ENCODE measurements around the gene TPRN. TPM values are rescaled to one million over a fixed set of nuclear protein-coding genes. Genes with fewer than 3 reads are reported as not detected.

The TPRN gene
- total RNA-seq, 1 experiment from 2014 or later = 5.7 TPM

DNA sequence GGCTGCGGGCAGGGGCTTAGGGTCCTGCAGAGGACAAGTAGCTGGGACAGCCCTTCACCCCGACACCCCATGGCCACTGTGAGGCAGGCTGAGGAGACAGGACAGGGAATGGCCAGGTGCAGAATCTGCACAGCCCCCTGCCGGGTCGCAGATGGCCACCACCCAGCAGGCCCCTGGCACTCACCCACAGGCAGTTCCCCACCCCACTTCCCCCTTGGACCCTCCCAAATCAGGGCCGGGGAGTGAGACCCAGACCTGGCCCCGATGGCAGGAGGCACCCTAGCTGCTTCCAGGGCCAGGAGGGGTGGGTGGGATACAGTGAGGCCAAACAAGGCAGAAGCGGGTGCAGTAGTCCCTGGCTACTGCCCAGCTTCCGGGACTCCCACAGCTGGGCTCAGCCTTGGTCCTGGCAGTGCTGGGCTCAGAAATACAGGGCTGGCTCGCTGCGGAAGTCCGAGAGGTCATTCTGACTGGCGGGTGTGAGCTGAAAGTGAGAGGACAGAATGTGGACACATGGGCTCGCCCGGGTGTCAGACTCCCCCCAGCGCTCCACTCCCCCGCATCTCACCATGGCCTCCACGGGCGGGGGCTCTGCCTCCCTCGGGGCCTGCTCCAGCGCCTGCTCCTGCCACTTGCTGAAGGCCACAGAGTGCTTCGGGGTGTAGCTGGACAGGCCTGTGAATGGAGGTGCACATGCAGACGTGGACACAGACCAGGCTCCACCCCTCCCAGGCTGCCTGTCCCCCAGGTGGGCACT is 8.7 kb downstream of the TPRN start:
- Histone ChIP-seq H4K20me1 (ENCODE audit: insufficient read depth, low read depth, low read length) (peaks cover 26% of the 10 kb centered on the region), H3K4me2 (ENCODE audit: low read depth, low read length, poor library complexity, severe bottlenecking) (no peak overlapping the region), H3K4me1 (ENCODE audit: low read length) (peaks cover 28% of the 10 kb centered on the region), H3K9me2 (replicated peaks; ENCODE audit: insufficient read depth, low read length) (no peaks in the 10 kb centered on the region), H3K4me3 (ENCODE audit: low read length) (no peak overlapping the region), H3K9me3 (ENCODE audit: low read length) (no peaks in the 10 kb centered on the region), H2AFZ (ENCODE audit: low read length) (no peak overlapping the region), H3K27me3 (ENCODE audit: low read length) (no peaks in the 10 kb centered on the region), H3K9ac (ENCODE audit: low read length) (no peak overlapping the region), H3K36me3 (ENCODE audit: insufficient read depth, low read length) (no peaks in the 10 kb centered on the region), H3K27ac (ENCODE audit: low read length) (no peak overlapping the region), H3K79me2 (ENCODE audit: low read length) (peaks cover 46% of the 10 kb centered on the region)
- DNase-seq = no peak

DNA sequence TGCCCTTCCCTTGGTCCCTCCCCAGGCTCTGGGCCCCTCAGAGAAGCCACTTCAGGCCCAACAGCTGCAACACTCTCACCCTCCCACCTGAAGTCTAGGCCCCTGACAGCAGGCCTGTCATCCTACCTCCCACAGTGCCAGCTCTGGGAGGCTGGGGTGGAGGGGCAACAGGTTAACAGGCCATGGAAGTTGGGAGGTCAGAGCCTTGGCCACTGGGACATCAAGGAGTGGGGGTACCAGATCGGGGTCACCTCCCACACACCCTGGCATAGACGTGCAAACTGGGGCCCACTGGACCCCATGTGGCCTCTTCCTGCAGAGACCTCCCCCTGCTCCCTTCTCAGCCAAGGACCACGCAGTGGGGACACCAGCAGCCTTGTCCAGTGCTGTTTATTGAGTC is 9.3 kb downstream of the TPRN start:
- no peaks in the 10 kb centered on the region for H3K36me3 ChIP-seq (ENCODE audit: insufficient read depth, low read length)
- H3K9me3 ChIP-seq (ENCODE audit: low read length) = no peaks in the 10 kb centered on the region
- H3K9ac ChIP-seq (ENCODE audit: low read length) = no peak overlapping the region
- peaks cover 26% of the 10 kb centered on the region for H4K20me1 ChIP-seq (ENCODE audit: insufficient read depth, low read depth, low read length)
- peak; percentile 41 for DNase-seq
- peaks cover 44% of the 10 kb centered on the region for H3K79me2 ChIP-seq (ENCODE audit: low read length)
- H2AFZ ChIP-seq (ENCODE audit: low read length) = no peak overlapping the region
- H3K4me3 ChIP-seq (ENCODE audit: low read length) = no peak overlapping the region
- peaks cover 32% of the 10 kb centered on the region for H3K4me1 ChIP-seq (ENCODE audit: low read length)
- H3K9me2 ChIP-seq (replicated peaks; ENCODE audit: insufficient read depth, low read length) = no peaks in the 10 kb centered on the region
- peak overlapping the region; percentile 77 for H3K4me2 ChIP-seq (ENCODE audit: low read depth, low read length, poor library complexity, severe bottlenecking)
- H3K27ac ChIP-seq (ENCODE audit: low read length) = no peak overlapping the region
- H3K27me3 ChIP-seq (ENCODE audit: low read length) = no peaks in the 10 kb centered on the region

DNA sequence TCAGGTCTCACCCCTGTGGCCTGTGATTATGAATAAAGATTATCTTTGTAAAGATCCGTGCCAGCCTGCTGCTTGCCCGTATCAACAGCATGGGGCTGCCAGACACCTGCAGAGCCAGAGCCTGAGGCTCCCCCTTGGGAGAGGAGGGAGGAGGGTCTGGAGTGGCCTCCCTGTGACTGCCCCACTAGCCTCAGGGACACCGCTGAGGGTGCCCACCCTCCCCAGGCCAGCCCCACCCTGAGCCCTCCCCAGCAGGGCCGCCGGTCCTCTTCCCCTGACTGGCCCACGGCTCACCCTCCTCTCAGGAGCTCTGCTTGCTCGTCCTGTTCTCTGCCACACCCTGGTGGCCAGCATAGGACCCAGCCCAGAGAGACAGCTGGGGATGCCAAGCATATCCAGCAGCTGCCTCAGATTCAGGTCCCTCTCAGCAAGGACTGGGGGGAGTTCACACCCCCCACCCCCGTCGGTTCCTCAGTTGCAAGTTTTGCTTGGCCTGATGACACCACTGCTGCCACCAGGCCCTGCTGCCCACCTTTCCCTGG is 10.2 kb downstream of the TPRN start:
- H3K27me3 ChIP-seq (ENCODE audit: low read length) = no peaks in the 10 kb centered on the region
- peak; percentile 60 for DNase-seq
- H4K20me1 ChIP-seq (ENCODE audit: insufficient read depth, low read depth, low read length) = peaks cover 24% of the 10 kb centered on the region
- H3K9ac ChIP-seq (ENCODE audit: low read length) = peak overlapping the region; percentile 86
- peaks cover 32% of the 10 kb centered on the region for H3K4me1 ChIP-seq (ENCODE audit: low read length)
- H3K4me3 ChIP-seq (ENCODE audit: low read length) = peak overlapping the region; percentile 87
- H3K79me2 ChIP-seq (ENCODE audit: low read length) = peaks cover 41% of the 10 kb centered on the region
- H3K9me3 ChIP-seq (ENCODE audit: low read length) = no peaks in the 10 kb centered on the region
- no peaks in the 10 kb centered on the region for H3K9me2 ChIP-seq (replicated peaks; ENCODE audit: insufficient read depth, low read length)
- H2AFZ ChIP-seq (ENCODE audit: low read length) = no peak overlapping the region
- no peaks in the 10 kb centered on the region for H3K36me3 ChIP-seq (ENCODE audit: insufficient read depth, low read length)
- H3K27ac ChIP-seq (ENCODE audit: low read length) = no peak overlapping the region
- peak overlapping the region; percentile 77 for H3K4me2 ChIP-seq (ENCODE audit: low read depth, low read length, poor library complexity, severe bottlenecking)

DNA sequence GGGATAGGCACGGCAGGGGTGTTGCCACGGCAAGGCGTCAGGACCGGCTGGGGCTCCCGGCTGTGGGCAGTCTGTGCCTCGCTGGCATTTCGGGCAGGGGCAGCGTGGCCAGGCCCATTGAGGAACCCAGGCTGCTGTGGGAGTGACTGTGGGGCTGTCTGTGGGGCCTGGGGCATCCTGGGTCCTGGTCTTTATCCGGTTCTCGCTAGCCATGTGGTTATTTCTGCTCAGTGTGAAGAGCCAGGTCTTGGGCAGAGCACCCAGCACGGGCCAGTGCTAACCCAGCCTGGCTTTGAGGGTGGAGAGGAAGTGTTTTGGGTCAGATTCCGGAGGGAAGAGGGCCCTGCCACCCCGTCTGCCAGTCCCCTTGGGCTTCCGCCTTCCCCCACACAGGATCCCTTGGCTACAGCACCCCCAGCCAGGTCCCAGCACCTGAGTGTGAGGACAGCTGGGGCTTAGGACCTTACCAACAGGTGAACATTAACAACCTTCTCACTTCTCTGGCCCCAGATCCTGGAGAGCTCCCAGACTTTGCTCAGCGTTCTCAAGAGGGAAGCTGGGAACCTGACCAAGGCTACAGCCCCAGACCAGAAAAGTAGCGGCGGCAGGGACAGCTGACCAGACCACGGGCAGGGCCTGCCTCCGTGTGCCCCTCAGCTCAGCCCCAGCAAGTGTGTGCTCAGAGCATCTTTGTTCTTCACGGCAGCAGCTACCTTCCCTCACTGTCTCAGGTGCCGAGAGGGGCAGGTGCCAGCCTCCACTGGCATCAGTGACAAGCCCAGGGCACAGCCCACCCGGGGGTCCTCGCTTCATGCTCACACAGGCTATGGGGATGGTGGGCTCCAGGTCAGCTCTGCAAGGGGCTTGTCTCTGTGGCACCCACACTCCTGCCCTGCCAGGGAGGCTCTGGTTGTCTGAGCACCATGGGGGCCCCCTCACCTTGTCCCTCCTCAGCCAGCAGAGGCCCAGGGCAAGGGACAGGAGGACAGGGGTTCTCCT is 10.9 kb downstream of the TPRN start:
- Histone ChIP-seq H3K79me2 (ENCODE audit: low read length) (peaks cover 34% of the 10 kb centered on the region), H3K4me1 (ENCODE audit: low read length) (peaks cover 32% of the 10 kb centered on the region), H3K9ac (ENCODE audit: low read length) (peak overlapping the region; percentile 86), H3K4me3 (ENCODE audit: low read length) (peak overlapping the region; percentile 87), H3K4me2 (ENCODE audit: low read depth, low read length, poor library complexity, severe bottlenecking) (peak overlapping the region; percentile 77), H3K27ac (ENCODE audit: low read length) (peak overlapping the region; percentile 75), H2AFZ (ENCODE audit: low read length) (no peak overlapping the region), H3K9me3 (ENCODE audit: low read length) (no peaks in the 10 kb centered on the region), H3K36me3 (ENCODE audit: insufficient read depth, low read length) (no peaks in the 10 kb centered on the region), H3K27me3 (ENCODE audit: low read length) (no peaks in the 10 kb centered on the region), H3K9me2 (replicated peaks; ENCODE audit: insufficient read depth, low read length) (no peaks in the 10 kb centered on the region), H4K20me1 (ENCODE audit: insufficient read depth, low read depth, low read length) (peaks cover 22% of the 10 kb centered on the region)
- DNase-seq = no peak

DNA sequence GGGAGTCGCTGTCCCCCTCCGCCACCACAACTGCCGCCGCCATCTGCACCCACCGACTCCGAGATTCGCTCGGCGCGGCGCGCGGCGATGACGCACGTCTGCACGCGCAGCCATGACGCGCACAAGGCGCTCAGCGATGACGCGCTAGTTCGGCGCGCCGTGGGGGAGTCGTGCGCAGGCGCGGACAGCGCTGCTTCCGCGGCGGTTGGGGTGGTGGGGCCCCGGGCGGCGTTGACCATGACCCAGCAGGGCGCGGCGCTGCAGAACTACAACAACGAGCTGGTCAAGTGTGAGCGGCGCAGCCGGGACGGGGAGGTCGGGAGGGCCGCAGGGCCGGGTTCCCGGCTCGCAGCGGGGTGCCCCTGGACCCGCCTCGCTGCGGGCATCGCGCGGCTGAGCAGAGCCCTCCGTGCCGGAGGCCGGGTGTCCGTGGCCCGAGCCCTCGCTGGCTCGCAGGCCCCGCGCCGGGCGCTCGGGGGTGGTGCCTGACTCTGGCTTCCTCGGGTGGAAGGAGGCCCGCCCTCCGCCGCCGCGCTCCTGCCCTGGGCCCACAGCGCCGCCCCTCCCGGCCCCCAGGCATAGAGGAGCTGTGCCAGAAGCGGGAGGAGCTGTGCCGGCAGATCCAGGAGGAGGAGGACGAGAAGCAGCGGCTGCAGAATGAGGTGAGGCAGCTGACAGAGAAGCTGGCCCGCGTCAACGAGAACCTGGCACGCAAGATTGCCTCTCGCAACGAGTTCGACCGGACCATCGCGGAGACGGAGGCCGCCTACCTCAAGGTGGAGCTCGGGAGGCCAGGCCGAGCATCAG is 11.8 kb downstream of the TPRN start, which contains the start of the genes ANAPC2 and SSNA1:
Gene ANAPC2, minus strand, starts transcription at position 71 of the 807 bp plus-strand sequence. Its CDS starts 28 bp downstream, at position 43.
Gene SSNA1, plus strand, starts transcription at position 187 of the 807 bp plus-strand sequence. Its CDS starts 51 bp downstream, at position 238.
- Histone ChIP-seq H2AFZ (ENCODE audit: low read length) (no peak within 1 kb of the TSS), H3K27me3 (ENCODE audit: low read length) (no peaks in the 10 kb centered on the region), H3K27ac (ENCODE audit: low read length) (peak within 1 kb of the TSS; percentile 75), H3K9me3 (ENCODE audit: low read length) (no peaks in the 10 kb centered on the region), H3K4me2 (ENCODE audit: low read depth, low read length, poor library complexity, severe bottlenecking) (peak within 1 kb of the TSS; percentile 77), H3K36me3 (ENCODE audit: insufficient read depth, low read length) (no peaks in the 10 kb centered on the region), H3K9ac (ENCODE audit: low read length) (peak within 1 kb of the TSS; percentile 86), H3K79me2 (ENCODE audit: low read length) (peaks cover 33% of the 10 kb centered on the region), H3K9me2 (replicated peaks; ENCODE audit: insufficient read depth, low read length) (no peaks in the 10 kb centered on the region), H4K20me1 (ENCODE audit: insufficient read depth, low read depth, low read length) (peaks cover 22% of the 10 kb centered on the region), H3K4me3 (ENCODE audit: low read length) (peak within 1 kb of the TSS; percentile 87), H3K4me1 (ENCODE audit: low read length) (peaks cover 32% of the 10 kb centered on the region)
- DNase-seq = peak; percentile 98

DNA sequence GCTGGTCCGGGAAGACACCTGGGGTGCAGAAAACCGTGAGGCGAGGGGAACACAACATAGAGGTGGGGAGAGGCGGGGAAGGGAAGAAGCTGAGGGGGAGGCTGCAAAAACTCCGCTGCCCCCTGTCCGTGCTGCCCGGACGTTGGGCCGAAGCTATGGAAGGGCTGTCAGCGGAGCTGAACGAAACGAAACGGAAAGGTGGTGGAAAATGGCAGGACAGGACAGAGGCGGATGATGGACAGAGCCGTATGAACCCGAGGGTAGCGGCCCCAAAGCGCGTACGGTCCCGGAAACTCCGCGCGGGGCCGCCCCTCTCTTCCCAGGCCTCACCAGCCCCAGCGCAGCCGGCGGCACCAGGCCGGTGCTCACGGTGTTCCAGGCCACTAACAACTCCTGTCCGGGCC is 12.5 kb downstream of the TPRN start:
- no peaks in the 10 kb centered on the region for H3K9me3 ChIP-seq (ENCODE audit: low read length)
- H3K79me2 ChIP-seq (ENCODE audit: low read length) = peaks cover 33% of the 10 kb centered on the region
- peaks cover 22% of the 10 kb centered on the region for H4K20me1 ChIP-seq (ENCODE audit: insufficient read depth, low read depth, low read length)
- peak overlapping the region; percentile 87 for H3K4me3 ChIP-seq (ENCODE audit: low read length)
- no peak overlapping the region for H2AFZ ChIP-seq (ENCODE audit: low read length)
- no peak overlapping the region for H3K27ac ChIP-seq (ENCODE audit: low read length)
- H3K4me2 ChIP-seq (ENCODE audit: low read depth, low read length, poor library complexity, severe bottlenecking) = peak overlapping the region; percentile 77
- H3K9me2 ChIP-seq (replicated peaks; ENCODE audit: insufficient read depth, low read length) = no peaks in the 10 kb centered on the region
- DNase-seq = peak; percentile 40
- no peaks in the 10 kb centered on the region for H3K36me3 ChIP-seq (ENCODE audit: insufficient read depth, low read length)
- H3K27me3 ChIP-seq (ENCODE audit: low read length) = no peaks in the 10 kb centered on the region
- H3K4me1 ChIP-seq (ENCODE audit: low read length) = peaks cover 32% of the 10 kb centered on the region
- H3K9ac ChIP-seq (ENCODE audit: low read length) = peak overlapping the region; percentile 86

DNA sequence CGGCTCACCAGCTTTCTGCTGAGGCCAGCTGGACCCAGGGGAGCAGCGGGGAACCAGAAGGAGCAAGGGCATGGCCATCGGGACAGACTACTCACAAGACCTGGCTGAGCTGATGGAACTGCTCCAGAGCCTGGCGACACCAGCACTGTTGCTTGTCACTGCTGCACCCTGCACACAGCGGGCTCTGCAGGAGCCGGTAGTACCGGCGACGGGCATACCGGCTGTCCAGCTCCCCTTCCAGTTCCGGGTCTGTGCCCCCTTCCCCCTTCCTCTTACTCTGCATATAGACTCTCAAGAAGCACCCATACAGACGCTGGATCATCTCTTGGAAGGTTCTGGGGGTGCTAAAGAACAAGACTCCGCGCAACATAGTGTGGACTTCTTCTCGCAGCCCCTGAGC is 13.2 kb downstream of the TPRN start:
- Histone ChIP-seq H3K27me3 (ENCODE audit: low read length) (no peaks in the 10 kb centered on the region), H2AFZ (ENCODE audit: low read length) (no peak overlapping the region), H3K9me2 (replicated peaks; ENCODE audit: insufficient read depth, low read length) (no peaks in the 10 kb centered on the region), H3K36me3 (ENCODE audit: insufficient read depth, low read length) (no peaks in the 10 kb centered on the region), H3K4me2 (ENCODE audit: low read depth, low read length, poor library complexity, severe bottlenecking) (peak overlapping the region; percentile 77), H3K27ac (ENCODE audit: low read length) (no peak overlapping the region), H3K79me2 (ENCODE audit: low read length) (peaks cover 33% of the 10 kb centered on the region), H3K4me3 (ENCODE audit: low read length) (peak overlapping the region; percentile 87), H4K20me1 (ENCODE audit: insufficient read depth, low read depth, low read length) (peaks cover 22% of the 10 kb centered on the region), H3K9me3 (ENCODE audit: low read length) (no peaks in the 10 kb centered on the region), H3K4me1 (ENCODE audit: low read length) (peaks cover 32% of the 10 kb centered on the region), H3K9ac (ENCODE audit: low read length) (peak overlapping the region; percentile 86)
- no peak for DNase-seq
